ENCODE data around the gene CHRNA1. TPM values are rescaled to one million over a fixed set of nuclear protein-coding genes. Genes with fewer than 3 reads are reported as not detected.

CHRNA1 gene
- total RNA-seq, 6 donors from 2014 or later = 0.17 TPM; not detected in 5

GRCh38 chr2:174773215-174773614 lies 8.9 kb upstream of the CHRNA1 start:
- no peak for ATAC-seq (ENCODE audit: low FRiP score in 2 of 2)
- no peak for DNase-seq
- no peak overlapping the region for H3K4me3 ChIP-seq
- H3K9me3 ChIP-seq = no peaks in the 10 kb centered on the region
- no peaks in the 10 kb centered on the region for H3K27me3 ChIP-seq
- TF ChIP-seq EP300 (IDR thresholded peaks at IDR 0.05) (no peak), POLR2AphosphoS5 (IDR thresholded peaks at IDR 0.05) (no peak), CTCF (IDR thresholded peaks at IDR 0.05) (no peak), POLR2A (IDR thresholded peaks at IDR 0.05) (no peak)
- H3K27ac ChIP-seq = no peak overlapping the region
- 45 to 54% methylated on average over 2 of the region's 2 CpGs for WGBS, 2 donors
- peaks cover 5 to 11% (median 8%) of the 10 kb centered on the region in 4 donors for H3K4me1 ChIP-seq
- H3K36me3 ChIP-seq = no peaks in the 10 kb centered on the region

GRCh38 chr2:174772472-174772801 lies 8.2 kb upstream of the CHRNA1 start:
- H3K4me3 ChIP-seq = no peak overlapping the region
- DNase-seq (no peak), ATAC-seq (ENCODE audit: low FRiP score in 2 of 2) (no peak)
- 64 to 76% methylated on average over 5 of the region's 5 CpGs for WGBS, 2 donors
- H3K27ac ChIP-seq = peak overlapping the region in 3 of 4 donors; percentile 7 to 51 (median 51)
- no peaks in the 10 kb centered on the region for H3K9me3 ChIP-seq
- H3K36me3 ChIP-seq = no peaks in the 10 kb centered on the region
- H3K4me1 ChIP-seq = peaks cover 0 to 10% (median 5%) of the 10 kb centered on the region in 4 donors
- TF ChIP-seq EP300 (IDR thresholded peaks at IDR 0.05) (no peak), CTCF (IDR thresholded peaks at IDR 0.05) (no peak), POLR2AphosphoS5 (IDR thresholded peaks at IDR 0.05) (no peak), POLR2A (IDR thresholded peaks at IDR 0.05) (no peak)
- H3K27me3 ChIP-seq = no peaks in the 10 kb centered on the region

GRCh38 chr2:174771631-174772471 lies 7.6 kb upstream of the CHRNA1 start:
- peak overlapping the region in 3 of 4 donors; percentile 7 to 51 (median 51) for H3K27ac ChIP-seq
- WGBS, 2 donors = 38 to 51% methylated on average over 10 to 14 of the region's 14 CpGs
- H3K27me3 ChIP-seq = no peaks in the 10 kb centered on the region
- TF ChIP-seq POLR2AphosphoS5 (IDR thresholded peaks at IDR 0.05) = no peak
- peak; percentile 54 to 79 (median 74) for TF ChIP-seq CTCF (IDR thresholded peaks at IDR 0.05)
- no peak for TF ChIP-seq EP300 (IDR thresholded peaks at IDR 0.05)
- TF ChIP-seq POLR2A (IDR thresholded peaks at IDR 0.05) = no peak
- DNase-seq (peak in 1 of 2 donors; percentile 62), ATAC-seq (ENCODE audit: low FRiP score in 2 of 2) (peak; percentile 86 to 95)
- no peaks in the 10 kb centered on the region for H3K9me3 ChIP-seq
- H3K4me1 ChIP-seq = peaks cover 0 to 10% (median 5%) of the 10 kb centered on the region in 4 donors
- H3K36me3 ChIP-seq = no peaks in the 10 kb centered on the region
- no peak overlapping the region for H3K4me3 ChIP-seq

- peaks cover 0 to 10% (median 5%) of the 10 kb centered on the region in 4 donors for H3K4me1 ChIP-seq
- H3K27ac ChIP-seq = no peak overlapping the region
- no peaks in the 10 kb centered on the region for H3K36me3 ChIP-seq
- DNase-seq = no peak
- 72 to 82% methylated on average over 3 of the region's 3 CpGs for WGBS, 2 donors
- no peak overlapping the region for H3K4me3 ChIP-seq
- no peaks in the 10 kb centered on the region for H3K9me3 ChIP-seq
- TF ChIP-seq CTCF (IDR thresholded peaks at IDR 0.05) (no peak), POLR2A (IDR thresholded peaks at IDR 0.05) (no peak), POLR2AphosphoS5 (IDR thresholded peaks at IDR 0.05) (no peak), EP300 (IDR thresholded peaks at IDR 0.05) (no peak)
- no peak for ATAC-seq (ENCODE audit: low FRiP score in 2 of 2)
- H3K27me3 ChIP-seq = no peaks in the 10 kb centered on the region
These were observed 6.9 kb upstream of the CHRNA1 start for GRCh38 chr2:174771136-174771535.
